Large intestine (tissue), 3 donors: ENCODE results near the gene EVI5L. TPM values are rescaled to one million over a fixed set of nuclear protein-coding genes. Genes with fewer than 3 reads are reported as not detected.
A peak's percentile ranks its signal among the peaks of the same experiment; 100 is the strongest.
"Not testable (repeated sequence)": the region's sequence is repeated elsewhere in the genome, so short reads cannot be mapped to it uniquely, and the experiment has no call there.

Experiments
- DNase-seq, 2 donors: peaks; one replicate each; pipeline versions ENCODE4 v3.0.0 to v3.0.0-alpha.2; 2013
- H3K27ac ChIP-seq: one replicate; pipeline ENCODE4 v1.5.1; 2013; ENCODE audit warnings: low read length
- H3K27me3 ChIP-seq: 2 replicates; pipeline ENCODE4 v1.6.1; 2013; ENCODE audit warnings: low read length; ENCODE audit not compliant: control insufficient read depth, insufficient read depth
- H3K36me3 ChIP-seq: 2 replicates; pipeline ENCODE4 v1.6.1; 2013; ENCODE audit warnings: low read length; ENCODE audit not compliant: control insufficient read depth, insufficient read depth
- H3K4me1 ChIP-seq: one replicate; pipeline ENCODE4 v1.6.1; 2013; ENCODE audit warnings: low read length; ENCODE audit not compliant: control insufficient read depth, insufficient read depth
- H3K4me3 ChIP-seq: one replicate; pipeline ENCODE4 v1.5.1; 2013; ENCODE audit warnings: low read length
- H3K9me3 ChIP-seq: one replicate; pipeline ENCODE4 v1.6.1; 2013; ENCODE audit warnings: mild to moderate bottlenecking, low read depth, low read length, moderate library complexity; ENCODE audit not compliant: control insufficient read depth
- WGBS: methylation state at CpG from one replicate; pipeline ENCODE4 v1.1.5; 2013; ENCODE audit warnings: low lambda C conversion rate; ENCODE audit not compliant: insufficient coverage; 5-methylcytosine and 5-hydroxymethylcytosine counted together
- polyA plus RNA-seq: library from polyadenylated mRNA; unstranded; fragments of 120-200 nt; gene quantifications from one replicate; pipeline ENCODE4 v1.2.1, GENCODE V29; 2013

Gene EVI5L
- polyA plus RNA-seq, 1 donor: 9.3 TPM

GRCh38 chr19:7815325-7815724 lies 14.7 kb upstream of the EVI5L start:
- H3K27me3 ChIP-seq: peaks cover 3% of the 10 kb centered on the region
- no peak overlapping the region for H3K4me3 ChIP-seq
- no peak for DNase-seq
- no peaks in the 10 kb centered on the region for H3K9me3 ChIP-seq
- H3K36me3 ChIP-seq: no peaks in the 10 kb centered on the region
- no peaks in the 10 kb centered on the region for H3K4me1 ChIP-seq
- no CpG with 5 or more reads among the region's 10 CpGs for WGBS
- H3K27ac ChIP-seq: no peak overlapping the region

- H3K4me1 ChIP-seq, H3K9me3 ChIP-seq, DNase-seq, H3K27ac ChIP-seq, H3K36me3 ChIP-seq, H3K4me3 ChIP-seq: not testable (repeated sequence)
- 100% methylated on average over 1 of the region's 3 CpGs for WGBS
- peaks cover 10% of the 10 kb centered on the region for H3K27me3 ChIP-seq
Measured at GRCh38 chr19:7816040-7816439, 14.0 kb upstream of the EVI5L start.

GRCh38 chr19:7817801-7818200 lies 12.2 kb upstream of the EVI5L start:
- H3K27me3 ChIP-seq: peaks cover 10% of the 10 kb centered on the region
- no peaks in the 10 kb centered on the region for H3K4me1 ChIP-seq
- no peak overlapping the region for H3K27ac ChIP-seq
- H3K36me3 ChIP-seq: no peaks in the 10 kb centered on the region
- no peaks in the 10 kb centered on the region for H3K9me3 ChIP-seq
- no peak overlapping the region for H3K4me3 ChIP-seq
- WGBS: no CpG with 5 or more reads among the region's 1 CpG
- DNase-seq: no peak

DNA sequence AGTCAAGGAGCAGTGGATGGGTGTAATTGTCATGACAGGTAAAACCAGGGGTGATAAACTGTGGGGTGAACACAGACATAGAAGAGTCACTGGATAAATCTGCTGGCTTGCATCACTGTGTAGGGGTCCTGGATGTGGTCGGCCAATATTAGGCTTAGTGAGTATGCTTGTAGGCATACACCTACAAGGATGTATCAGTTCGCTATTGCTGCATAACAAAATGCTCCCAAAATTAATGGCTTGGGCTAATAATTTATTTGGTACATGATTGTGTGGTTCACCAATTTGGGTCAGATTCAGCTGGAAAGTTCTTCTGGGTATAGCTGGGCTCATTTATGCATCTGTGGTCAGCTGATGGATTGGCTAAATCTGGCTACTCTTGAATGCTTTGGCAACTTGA lies 11.2 kb upstream of the EVI5L start:
- H3K27ac ChIP-seq: no peak overlapping the region
- H3K4me1 ChIP-seq: no peaks in the 10 kb centered on the region
- no peaks in the 10 kb centered on the region for H3K36me3 ChIP-seq
- DNase-seq: no peak
- H3K4me3 ChIP-seq: no peak overlapping the region
- no CpG with 5 or more reads among the region's 2 CpGs for WGBS
- H3K27me3 ChIP-seq: peaks cover 10% of the 10 kb centered on the region
- H3K9me3 ChIP-seq: no peaks in the 10 kb centered on the region

GRCh38 chr19:7819337-7819736 lies 10.7 kb upstream of the EVI5L start:
- Histone ChIP-seq H3K27me3 (peaks cover 10% of the 10 kb centered on the region), H3K4me3 (no peak overlapping the region), H3K27ac (no peak overlapping the region), H3K36me3 (no peaks in the 10 kb centered on the region), H3K4me1 (no peaks in the 10 kb centered on the region), H3K9me3 (no peaks in the 10 kb centered on the region)
- WGBS: no CpG with 5 or more reads among the region's 2 CpGs
- DNase-seq: no peak

- no peaks in the 10 kb centered on the region for H3K36me3 ChIP-seq
- no peak overlapping the region for H3K4me3 ChIP-seq
- no CpG with 5 or more reads among the region's 3 CpGs for WGBS
Measured at GRCh38 chr19:7820588-7820987, 9.4 kb upstream of the EVI5L start.

DNA sequence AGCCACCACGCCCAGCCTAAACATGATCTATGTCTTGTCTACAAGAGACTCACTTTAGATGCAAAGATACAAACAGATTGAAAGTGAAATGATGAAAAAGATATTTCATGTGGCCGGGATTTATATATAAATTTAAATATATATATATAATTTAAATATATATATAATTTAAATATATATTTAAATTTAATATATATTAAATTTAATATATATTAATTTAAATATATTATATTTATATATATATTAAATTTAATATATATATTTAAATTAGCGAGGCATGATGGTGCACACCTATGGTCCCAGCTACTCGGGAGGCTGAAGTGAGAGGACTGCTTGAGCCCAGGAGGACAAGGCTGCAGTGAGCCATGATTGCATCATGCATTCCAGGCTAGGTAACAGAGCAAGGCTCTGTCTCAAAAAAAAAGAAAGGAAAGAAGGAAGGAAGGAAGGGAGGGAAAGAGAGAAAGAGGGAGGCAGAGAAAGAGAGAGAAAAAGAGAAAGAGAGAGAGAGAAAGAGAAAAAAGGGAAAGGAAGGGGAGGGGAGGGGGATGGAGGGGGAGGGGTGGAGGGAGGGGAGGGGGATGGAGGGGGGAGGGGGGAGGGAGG lies 7.0 kb upstream of the EVI5L start:
- WGBS: 92% methylated on average over 2 of the region's 4 CpGs
- Histone ChIP-seq H3K27ac (no peak overlapping the region), H3K36me3 (no peaks in the 10 kb centered on the region), H3K9me3 (no peaks in the 10 kb centered on the region), H3K27me3 (peaks cover 10% of the 10 kb centered on the region), H3K4me3 (no peak overlapping the region), H3K4me1 (no peaks in the 10 kb centered on the region)
- DNase-seq: no peak

More at GRCh38 chr19:7820588-7820987, 9.4 kb upstream of the EVI5L start:
- peaks cover 10% of the 10 kb centered on the region for H3K27me3 ChIP-seq
- no peak for DNase-seq
- no peaks in the 10 kb centered on the region for H3K9me3 ChIP-seq
- no peak overlapping the region for H3K27ac ChIP-seq
- H3K4me1 ChIP-seq: no peaks in the 10 kb centered on the region

DNA sequence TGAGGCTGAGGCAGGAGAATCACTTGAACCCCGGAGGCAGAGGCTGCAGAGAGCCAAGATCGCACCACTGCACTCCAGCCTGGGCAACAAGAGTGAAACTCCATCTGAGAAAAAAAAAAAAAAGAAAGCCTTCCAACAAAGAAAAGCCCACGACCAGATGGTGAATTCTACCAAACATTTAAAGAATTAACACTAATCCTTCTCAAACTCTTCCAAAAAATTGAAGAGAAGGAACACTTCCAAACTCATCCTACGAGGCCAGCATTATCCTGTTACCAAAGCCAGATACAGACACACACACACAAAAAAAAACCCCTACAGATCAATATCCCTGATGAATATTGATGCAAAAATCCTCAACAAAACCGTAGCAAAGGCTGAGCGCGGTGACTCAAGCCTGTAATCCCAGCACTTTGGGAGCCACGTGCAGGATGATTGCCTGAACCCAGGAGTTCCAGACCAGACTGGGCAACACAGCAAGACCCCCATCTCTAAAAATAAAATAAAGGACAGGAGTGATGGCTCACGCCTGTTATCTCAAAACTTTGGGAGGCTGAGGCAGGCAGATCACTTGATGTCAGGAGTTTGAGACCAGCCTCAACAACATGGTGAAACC lies 6.2 kb upstream of the EVI5L start:
- Histone ChIP-seq H3K27me3 (peaks cover 16% of the 10 kb centered on the region), H3K27ac (no peak overlapping the region), H3K36me3 (no peaks in the 10 kb centered on the region), H3K4me1 (no peaks in the 10 kb centered on the region), H3K4me3 (no peak overlapping the region), H3K9me3 (no peaks in the 10 kb centered on the region)
- WGBS: 80% methylated on average over 1 of the region's 9 CpGs
- DNase-seq: no peak

GRCh38 chr19:7829166-7829520 lies 875 bp upstream of the EVI5L start:
- H3K36me3 ChIP-seq: no peaks in the 10 kb centered on the region
- peak overlapping the region; percentile 21 for H3K4me3 ChIP-seq
- no peak overlapping the region for H3K27ac ChIP-seq
- no peaks in the 10 kb centered on the region for H3K9me3 ChIP-seq
- H3K4me1 ChIP-seq: peaks cover 12% of the 10 kb centered on the region
- no CpG with 5 or more reads among the region's 18 CpGs for WGBS
- H3K27me3 ChIP-seq: peaks cover 6% of the 10 kb centered on the region
- DNase-seq: no peak

DNA sequence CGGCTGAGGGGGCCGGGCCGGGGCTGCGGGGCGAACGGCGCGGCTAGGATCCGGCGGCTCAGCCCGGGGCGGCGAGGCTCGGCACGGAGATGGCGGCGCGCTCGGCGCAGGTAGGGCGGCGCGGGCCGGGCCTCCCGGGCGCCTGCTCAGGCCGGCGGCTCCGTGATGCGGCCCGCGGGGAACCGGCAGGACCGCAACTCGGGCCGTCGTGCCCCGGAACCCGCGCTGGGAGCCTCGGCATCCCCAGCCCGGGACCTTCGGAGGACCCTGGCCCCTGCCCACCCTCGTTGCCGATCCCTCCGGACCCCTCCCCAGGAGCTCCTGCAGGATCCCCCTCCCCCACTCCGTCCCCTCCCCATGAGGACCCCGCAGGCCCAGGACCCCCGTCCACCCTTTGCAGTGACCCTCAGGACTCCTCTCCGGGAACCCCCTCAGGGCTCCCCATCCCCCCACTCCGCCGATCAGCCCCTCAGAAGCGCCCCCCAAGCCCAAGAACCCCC lies 304 bp downstream of the EVI5L start:
- Histone ChIP-seq H3K4me1 (peaks cover 12% of the 10 kb centered on the region), H3K27me3 (peaks cover 6% of the 10 kb centered on the region), H3K9me3 (no peaks in the 10 kb centered on the region), H3K4me3 (peak overlapping the region; percentile 46), H3K27ac (no peak overlapping the region), H3K36me3 (no peaks in the 10 kb centered on the region)
- no peak for DNase-seq
- no CpG with 5 or more reads among the region's 53 CpGs for WGBS

DNA sequence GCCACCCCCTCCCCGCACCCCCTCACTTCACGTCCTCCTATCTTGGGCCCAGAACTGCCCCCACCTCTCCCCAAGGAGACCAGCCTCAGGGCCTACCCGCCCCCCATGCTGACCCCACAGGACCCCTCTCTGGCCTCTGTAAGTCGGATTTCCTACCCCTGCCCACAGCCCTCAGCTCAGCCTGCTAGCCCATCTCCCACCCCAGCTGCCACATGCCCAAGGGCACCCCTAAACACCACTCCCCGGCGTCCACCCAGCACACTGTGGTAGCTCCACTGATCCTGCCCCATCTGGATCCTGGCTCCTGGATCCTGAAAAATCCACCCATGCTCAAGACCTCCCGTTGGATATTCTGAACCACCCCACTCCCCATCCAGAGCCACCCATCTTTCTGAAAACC lies 805 bp downstream of the EVI5L start:
- Histone ChIP-seq H3K27ac (no peak overlapping the region), H3K4me1 (peaks cover 12% of the 10 kb centered on the region), H3K27me3 (peaks cover 6% of the 10 kb centered on the region), H3K36me3 (no peaks in the 10 kb centered on the region), H3K4me3 (peak overlapping the region; percentile 46), H3K9me3 (no peaks in the 10 kb centered on the region)
- DNase-seq: no peak
- no CpG with 5 or more reads among the region's 7 CpGs for WGBS
